IMR-90 (cell line): ENCODE measurements around the gene COL5A3. TPM values are rescaled to one million over a fixed set of nuclear protein-coding genes. Genes with fewer than 3 reads are reported as not detected.

ENCODE experiments used
- ATAC-seq: fragments of 200-7000 bp; cut with Tn5 transposase; 2 replicates; pipeline ENCODE4 v1.9.1; 2020; ENCODE audit warnings: low read depth, mild to moderate bottlenecking, moderate library complexity
- BruUV-seq: library from RNA; stranded (reverse); fragments of 400-500 nt; replicated peaks from 2 replicates; lab custom pipeline; 2021; lab: Mats Ljungman, UMichigan
- CTCF ChIA-PET: fragments of 300-600 bp; formaldehyde crosslinking; extraction: SDS; loops from one replicate; lab custom pipeline; 2021; ENCODE audit warnings: antibody characterized with exemption; lab: Yijun Ruan, JAX
- POLR2A ChIA-PET: fragments of 300-600 bp; sonication (Branson Sonifier 250); formaldehyde crosslinking; loops from one replicate; lab custom pipeline; 2022; ENCODE audit warnings: antibody characterized with exemption; ENCODE audit not compliant: unreplicated experiment; lab: Charles Lee
- DNase-seq: peaks from one replicate; pipeline ENCODE4 v3.0.0; 2013
- H2AFZ ChIP-seq: replicated peaks from 2 replicates; pipeline ENCODE3; 2013; ENCODE audit warnings: low read length, mild to moderate bottlenecking; ENCODE audit not compliant: poor library complexity
- H2AK5ac ChIP-seq: 2 replicates; pipeline ENCODE4 v1.6.1; 2013; ENCODE audit warnings: low read depth, low read length, inconsistent platforms
- H2AK9ac ChIP-seq: replicated peaks from 2 replicates; pipeline ENCODE3; 2013; ENCODE audit warnings: mild to moderate bottlenecking, low read depth, low read length, moderate library complexity; ENCODE audit not compliant: poor library complexity
- H2BK120ac ChIP-seq: 2 replicates; pipeline ENCODE4 v1.6.1; 2013; ENCODE audit warnings: low read depth, low read length, inconsistent platforms
- H2BK15ac ChIP-seq: 3 replicates; pipeline ENCODE4 v1.6.1; 2013; ENCODE audit warnings: low read depth, low read length, inconsistent platforms
- H2BK20ac ChIP-seq: 2 replicates; pipeline ENCODE4 v1.6.1; 2013; ENCODE audit warnings: low read depth, mild to moderate bottlenecking, inconsistent platforms, low read length, moderate library complexity
- H2BK5ac ChIP-seq: 2 replicates; pipeline ENCODE4 v1.6.1; 2013; ENCODE audit warnings: mild to moderate bottlenecking, low read depth, low read length, inconsistent platforms; ENCODE audit not compliant: poor library complexity, severe bottlenecking
- H3K14ac ChIP-seq: replicated peaks from 2 replicates; pipeline ENCODE4 v1.6.1; 2013; ENCODE audit warnings: low read depth, low read length, inconsistent platforms
- H3K18ac ChIP-seq: 2 replicates; pipeline ENCODE4 v1.6.1; 2013; ENCODE audit warnings: low read depth, low read length, control low read depth
- H3K23ac ChIP-seq: 2 replicates; pipeline ENCODE4 v1.6.1; 2013; ENCODE audit warnings: low read depth, low read length, inconsistent platforms
- H3K27ac ChIP-seq: 2 replicates; pipeline ENCODE4 v1.5.1; 2013; ENCODE audit warnings: mild to moderate bottlenecking, control low read depth, low read length; ENCODE audit not compliant: insufficient read depth
- H3K27me3 ChIP-seq: 2 replicates; pipeline ENCODE4 v1.6.1; 2013; ENCODE audit warnings: low read length; ENCODE audit not compliant: control insufficient read depth, insufficient read depth
- H3K36me3 ChIP-seq: 2 replicates; pipeline ENCODE4 v1.6.1; 2013; ENCODE audit warnings: low read length, mixed read lengths; ENCODE audit not compliant: control insufficient read depth, insufficient read depth
- H3K4ac ChIP-seq: 2 replicates; pipeline ENCODE4 v1.6.1; 2013; ENCODE audit warnings: low read depth, low read length, inconsistent platforms
- H3K4me1 ChIP-seq: 2 replicates; pipeline ENCODE4 v1.6.1; 2013; ENCODE audit warnings: low read length, mixed read lengths; ENCODE audit not compliant: control insufficient read depth, insufficient read depth
- H3K4me2 ChIP-seq: 2 replicates; pipeline ENCODE4 v1.6.1; 2013; ENCODE audit warnings: low read depth, mild to moderate bottlenecking, control low read depth, low read length, moderate library complexity
- H3K4me3 ChIP-seq: 2 replicates; pipeline ENCODE4 v1.5.1; 2013; ENCODE audit warnings: low read depth, mild to moderate bottlenecking, control low read depth, low read length, moderate library complexity; ENCODE audit not compliant: insufficient read depth
- H3K56ac ChIP-seq: 2 replicates; pipeline ENCODE4 v1.6.1; 2013; ENCODE audit warnings: low read length, inconsistent platforms; ENCODE audit not compliant: insufficient read depth; ENCODE audit errors: extremely low read depth
- H3K79me1 ChIP-seq, 2 experiments: 2 replicates each; pipeline ENCODE4 v1.6.1; 2013; ENCODE audit warnings: low read length in 2 of 2, inconsistent platforms in 1 of 2, low read depth in 1 of 2
- H3K9ac ChIP-seq: 2 replicates; pipeline ENCODE4 v1.6.1; 2013; ENCODE audit warnings: low read depth, low read length, control low read depth
- H3K9me1 ChIP-seq: 2 replicates; pipeline ENCODE4 v1.6.1; 2013; ENCODE audit warnings: low read length, inconsistent platforms; ENCODE audit not compliant: insufficient read depth
- H3K9me3 ChIP-seq: 2 replicates; pipeline ENCODE4 v1.6.1; 2013; ENCODE audit warnings: low read length; ENCODE audit not compliant: control insufficient read depth, insufficient read depth
- H4K20me1 ChIP-seq: 2 replicates; pipeline ENCODE4 v1.6.1; 2013; ENCODE audit warnings: low read length, inconsistent platforms; ENCODE audit not compliant: insufficient read depth
- H4K5ac ChIP-seq: 2 replicates; pipeline ENCODE4 v1.6.1; 2013; ENCODE audit warnings: mild to moderate bottlenecking, low read depth, low read length, control low read depth
- H4K8ac ChIP-seq, 2 experiments: 2 replicates each; pipeline ENCODE4 v1.6.1; 2013; ENCODE audit warnings: low read depth in 2 of 2, low read length in 2 of 2, control low read depth in 1 of 2, inconsistent platforms in 1 of 2
- H4K91ac ChIP-seq: 2 replicates; pipeline ENCODE4 v1.6.1; 2013; ENCODE audit warnings: low read depth, low read length, inconsistent platforms; ENCODE audit not compliant: insufficient read depth
- BHLHE40 ChIP-seq: fragments of 150-350 bp; IDR thresholded peaks from 2 replicates; pipeline ENCODE4 v1.6.1; 2016; ENCODE audit warnings: mild to moderate bottlenecking, low read depth, low read length
- CEBPB ChIP-seq: IDR thresholded peaks from 2 replicates; pipeline ENCODE4 v1.6.1; 2012; ENCODE audit warnings: low read depth, low read length, improper control_type of control experiment
- CHD1 ChIP-seq: IDR thresholded peaks from 2 replicates; pipeline ENCODE4 v1.6.1; 2012; ENCODE audit warnings: low read depth, low read length, improper control_type of control experiment
- CTCF ChIP-seq: conservative IDR thresholded peaks from 2 replicates; pipeline ENCODE4 v1.5.1; 2012; ENCODE audit warnings: mild to moderate bottlenecking, low read depth, low read length, improper control_type of control experiment
- FOS ChIP-seq: fragments of 150-350 bp; IDR thresholded peaks from 2 replicates; pipeline ENCODE4 v1.6.1; 2016; ENCODE audit warnings: low read depth, low read length
- MAFK ChIP-seq: IDR thresholded peaks from 2 replicates; pipeline ENCODE4 v1.6.1; 2012; ENCODE audit warnings: low read depth, low read length, improper control_type of control experiment
- MAZ ChIP-seq: IDR thresholded peaks from 2 replicates; pipeline ENCODE4 v1.6.1; 2012; ENCODE audit warnings: low read depth, mild to moderate bottlenecking, low read length, improper control_type of control experiment, moderate library complexity, borderline replicate concordance
- MXI1 ChIP-seq: IDR thresholded peaks from 2 replicates; pipeline ENCODE4 v1.6.1; 2012; ENCODE audit warnings: low read depth, mild to moderate bottlenecking, low read length, moderate library complexity, borderline replicate concordance
- NFE2L2 ChIP-seq: fragments of 150-350 bp; IDR thresholded peaks from 2 replicates; pipeline ENCODE4 v1.6.1; 2016; ENCODE audit warnings: low read depth, mild to moderate bottlenecking, low read length
- POLR2A ChIP-seq: IDR thresholded peaks from 2 replicates; pipeline ENCODE4 v1.6.1; 2012; ENCODE audit warnings: mild to moderate bottlenecking, low read depth, low read length
- RAD21 ChIP-seq: IDR thresholded peaks from 2 replicates; pipeline ENCODE4 v1.6.1; 2012; ENCODE audit warnings: low read length, improper control_type of control experiment
- RCOR1 ChIP-seq: IDR thresholded peaks from 2 replicates; pipeline ENCODE4 v1.6.1; 2012; ENCODE audit warnings: mild to moderate bottlenecking, low read length, improper control_type of control experiment; ENCODE audit not compliant: insufficient replicate concordance
- SMC3 ChIP-seq: fragments of 150-350 bp; IDR thresholded peaks from 2 replicates; pipeline ENCODE4 v1.6.1; 2016; ENCODE audit warnings: low read depth, mild to moderate bottlenecking, antibody characterized with exemption, low read length, moderate library complexity
- WGBS, 2 experiments: methylation state at CpG; one replicate each; pipeline versions ENCODE4 v1.1.5 to v1.1.7; 2013; ENCODE audit warnings: missing lambda C conversion rate in 2 of 2; ENCODE audit not compliant: insufficient read length in 1 of 2; ENCODE audit errors: extremely low coverage in 2 of 2; 5-methylcytosine and 5-hydroxymethylcytosine counted together
- dilution Hi-C: fragments of 300-500 bp; cut with HindIII; formaldehyde crosslinking; loops from one replicate; pipeline ENCODE4 v1.14.3; 2018; ENCODE audit warnings: low sequenced_read_pairs; ENCODE audit not compliant: unreplicated experiment
- in situ Hi-C: fragments of 300-500 bp; cut with MboI; formaldehyde crosslinking; loops from 3 replicates; pipeline ENCODE4 v1.14.3; 2019; ENCODE audit warnings: low sequenced_read_pairs, inconsistent platforms, mixed read lengths
- intact Hi-C: fragments of 100-400 bp; cut with micrococcal nuclease; formaldehyde crosslinking; loops from 2 replicates; pipeline ENCODE4 v1.10.0; 2022
- polyA plus RNA-seq, 3 experiments: library from polyadenylated mRNA; depleted of rRNA; stranded (reverse); fragments of >200 nt; gene quantifications; 2 replicates each; pipeline ENCODE4 v1.2.3, GENCODE V29; 2012; ENCODE audit warnings: low replicate concordance in 1 of 3
- total RNA-seq: library from RNA; depleted of rRNA; stranded (reverse); fragments of >200 nt; gene quantifications from 2 replicates; pipeline ENCODE4 v1.2.3, GENCODE V29; 2012
- TF ChIP-seq, protein P1 (sequence below): fragments of 150-350 bp; IDR thresholded peaks from 2 replicates; pipeline ENCODE4 v1.6.1; 2017; ENCODE audit warnings: mild to moderate bottlenecking, antibody characterized with exemption, low read length, low read depth

The COL5A3 gene
- total and polyA plus RNA-seq, 2 of the 4 experiments (the other 2 are of a cell fraction), result 0.54 to 1.5 TPM

GRCh38 chr19:9914315-9915207 lies 95.7 kb downstream of the COL5A3 start:
- peaks cover 2% of the 10 kb centered on the region; the same call in 1 of the 2 replicates for H3K4me1 ChIP-seq
- no peak overlapping the region for H3K56ac ChIP-seq
- no peak overlapping the region for H3K23ac ChIP-seq
- dilution Hi-C loops (no loop called here), in situ Hi-C loops (loop anchor here (5.0 kb wide), 1 partner anchor 42 kb away; no protein-coding TSS in a partner anchor), intact Hi-C loops (loop anchor here (5.0 to 10.0 kb wide), 2 partner anchors 290 to 777 kb away; partner anchors contain the start of gene ZNF561)
- no peaks in the 10 kb centered on the region for H3K9me3 ChIP-seq
- H2BK5ac ChIP-seq, result peak overlapping the region; percentile 22
- H3K4ac ChIP-seq, result peak overlapping the region; percentile 52
- peak overlapping the region; percentile 22; the same call in 1 of the 2 replicates for H2BK20ac ChIP-seq
- H2AK5ac ChIP-seq, result peak overlapping the region; percentile 90
- H4K5ac ChIP-seq, result peak overlapping the region; percentile 61; the same call in 1 of the 2 replicates
- ATAC-seq (peak; percentile 84), DNase-seq (peak; percentile 77)
- H2AK9ac ChIP-seq, result peak overlapping the region; percentile 68
- WGBS, 2 experiments, result 0% methylated on average over 23 of the region's 65 CpGs; no CpG with 5 or more reads in 1 of the 2 experiments
- 0 out of 2 replicates have a peak overlapping the region, but pooled peaks have one; percentile 30 for H3K9ac ChIP-seq
- peak overlapping the region; percentile 52 for H3K4me3 ChIP-seq
- peaks cover 9% of the 10 kb centered on the region; the same call in 1 of the 2 replicates for H3K9me1 ChIP-seq
- H3K27ac ChIP-seq, result no peak overlapping the region
- H2BK120ac ChIP-seq, result peak overlapping the region; percentile 12
- no peaks in the 10 kb centered on the region; a peak in 1 of 4 replicates for H3K79me1 ChIP-seq
- no TSS peak for BruUV-seq
- no peak overlapping the region for H3K14ac ChIP-seq
- H3K4me2 ChIP-seq, result peak overlapping the region; percentile 89
- H4K20me1 ChIP-seq, result no peaks in the 10 kb centered on the region
- peak overlapping the region; percentile 89 for H2AFZ ChIP-seq
- ChIA-PET CTCF (no interaction called here), POLR2A (no interaction called here)
- H3K18ac ChIP-seq, result peak overlapping the region; percentile 71; the same call in 1 of the 2 replicates
- 0 out of 3 replicates have a peak overlapping the region, but pooled peaks have one; percentile 95 for H2BK15ac ChIP-seq
- peak overlapping the region; percentile 30; the same call in 1 of the 2 replicates for H4K91ac ChIP-seq
- peak overlapping the region; percentile 74 to 75; a peak in 1 of 4 replicates for H4K8ac ChIP-seq
- peaks cover 16% of the 10 kb centered on the region for H3K27me3 ChIP-seq
- H3K36me3 ChIP-seq, result no peaks in the 10 kb centered on the region
- TF ChIP-seq MAFK (0 out of 2 replicates have a peak, but pooled peaks have one; percentile 20), MXI1 (no peak), RCOR1 (peak; percentile 7), CEBPB (no peak), SMC3 (peak; percentile 45), MAZ (peak; percentile 77; the same call in 1 of the 2 replicates), NFE2L2 (peak; percentile 87), POLR2A (no peak), CHD1 (no peak), RAD21 (peak; percentile 53), CTCF (peak; percentile 66), FOS (peak; percentile 81), BHLHE40 (0 out of 2 replicates have a peak, but pooled peaks have one; percentile 2)
- TF ChIP-seq, protein P1, sequence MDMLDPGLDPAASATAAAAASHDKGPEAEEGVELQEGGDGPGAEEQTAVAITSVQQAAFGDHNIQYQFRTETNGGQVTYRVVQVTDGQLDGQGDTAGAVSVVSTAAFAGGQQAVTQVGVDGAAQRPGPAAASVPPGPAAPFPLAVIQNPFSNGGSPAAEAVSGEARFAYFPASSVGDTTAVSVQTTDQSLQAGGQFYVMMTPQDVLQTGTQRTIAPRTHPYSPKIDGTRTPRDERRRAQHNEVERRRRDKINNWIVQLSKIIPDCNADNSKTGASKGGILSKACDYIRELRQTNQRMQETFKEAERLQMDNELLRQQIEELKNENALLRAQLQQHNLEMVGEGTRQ, result no peak
